DMS 273 (cell line): ENCODE data around the gene DACH1.
"Not testable (repeated sequence)": the region's sequence is repeated elsewhere in the genome, so short reads cannot be mapped to it uniquely, and the experiment has no call there.

Source experiments
- DNase-seq: peaks from one replicate; lab custom pipeline; 2025; ENCODE audit not compliant: unreplicated experiment; lab: John Stamatoyannopoulos, UW

Gene DACH1

GRCh38 chr13:71785361-71785760, 81.6 kb downstream of the DACH1 start:
- DNase-seq: no peak

- no peak for DNase-seq
These were observed 86.5 kb downstream of the DACH1 start for GRCh38 chr13:71780546-71780945.

DNA sequence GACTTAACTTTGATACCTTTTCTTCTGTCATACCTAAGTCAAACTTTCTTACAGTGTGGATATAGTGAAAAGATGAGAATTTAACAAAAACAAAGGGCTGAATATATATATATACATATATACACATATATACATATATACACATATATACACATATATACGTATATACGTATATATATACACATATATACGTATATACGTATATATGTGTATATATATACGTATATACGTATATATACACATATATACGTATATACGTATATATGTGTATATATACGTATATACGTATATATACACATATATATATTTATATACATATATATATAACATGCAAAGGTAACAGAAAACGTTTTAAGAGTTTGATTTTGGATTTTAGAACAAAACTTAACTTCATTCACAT, 88.0 kb downstream of the DACH1 start:
- not testable (repeated sequence) for DNase-seq

DNA sequence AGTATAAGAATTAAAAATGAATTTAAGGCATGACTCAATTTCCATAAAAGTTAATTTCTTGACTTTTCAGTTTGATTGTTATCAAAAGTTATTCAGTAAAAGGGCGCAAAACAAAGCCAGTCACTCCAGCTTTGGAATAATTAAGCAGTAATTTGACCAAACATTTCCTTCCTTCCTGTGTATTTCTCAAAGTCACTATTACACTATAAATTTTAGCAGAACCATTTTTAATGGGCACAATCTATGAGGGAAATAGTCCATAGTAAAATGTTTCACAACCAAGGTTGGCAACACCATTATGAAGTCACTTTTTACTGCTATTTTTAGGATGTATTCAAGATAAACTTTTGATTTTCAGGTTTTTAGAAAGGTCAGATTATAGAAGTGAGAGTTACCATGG, 91.0 kb downstream of the DACH1 start:
- no peak for DNase-seq

GRCh38 chr13:71774863-71775262, 92.1 kb downstream of the DACH1 start:
- DNase-seq: no peak

DNA sequence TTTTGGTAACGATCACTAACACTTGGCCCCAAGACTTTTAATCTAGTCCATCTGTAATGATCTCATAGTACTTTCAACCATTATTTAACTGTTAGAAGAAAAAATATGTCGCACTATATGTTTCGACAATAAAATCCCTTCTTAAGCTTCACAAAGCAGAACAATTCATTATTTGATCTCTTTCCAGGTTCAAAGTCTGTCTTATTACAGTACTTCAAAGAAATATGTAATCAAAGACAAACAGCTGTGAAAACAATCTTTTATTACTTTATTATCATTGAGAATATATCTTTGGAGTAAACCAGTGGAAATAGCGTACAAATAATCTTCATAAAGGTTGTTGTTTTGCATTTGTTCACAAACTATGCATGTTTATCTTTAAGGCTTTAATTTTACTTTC, 93.5 kb downstream of the DACH1 start:
- DNase-seq: no peak

GRCh38 chr13:71772361-71772760, 94.6 kb downstream of the DACH1 start:
- no peak for DNase-seq

GRCh38 chr13:71771144-71771543, 95.9 kb downstream of the DACH1 start:
- no peak for DNase-seq

- DNase-seq: no peak
These were observed 96.3 kb downstream of the DACH1 start for GRCh38 chr13:71770710-71771109.

GRCh38 chr13:71768881-71769280, 98.1 kb downstream of the DACH1 start:
- no peak for DNase-seq

- no peak for DNase-seq
These were observed 107.1 kb downstream of the DACH1 start for GRCh38 chr13:71759651-71760511.

- no peak for DNase-seq
These were observed 108.2 kb downstream of the DACH1 start for GRCh38 chr13:71758828-71759227.

DNA sequence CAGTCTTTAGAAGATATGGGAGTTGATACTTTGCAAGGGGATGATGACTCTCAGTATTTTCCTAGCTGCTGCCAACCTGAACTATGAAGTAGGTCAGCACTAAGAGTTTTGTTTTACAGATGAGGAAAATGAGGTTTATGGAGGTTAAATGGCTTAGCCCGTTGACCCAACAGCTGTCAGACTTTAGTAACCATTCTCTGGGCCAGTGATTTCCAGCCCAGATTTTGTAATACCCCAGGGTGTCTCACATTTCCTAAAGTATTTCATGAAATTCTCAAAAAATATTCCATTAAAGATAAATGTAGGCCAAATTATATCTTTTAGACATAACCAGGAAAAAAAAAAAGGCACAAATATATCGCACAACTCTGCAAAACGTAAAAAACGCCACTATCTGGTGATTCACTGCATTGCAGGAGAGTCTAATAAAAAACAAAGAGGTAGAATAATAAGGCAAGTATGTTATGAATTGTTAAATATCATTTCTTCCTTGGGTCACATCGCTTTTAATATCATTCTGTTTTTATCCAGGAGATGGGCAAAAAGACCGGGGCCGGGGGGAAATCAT, 112.5 kb downstream of the DACH1 start:
- DNase-seq: no peak

GRCh38 chr13:71752775-71753513, 114.1 kb downstream of the DACH1 start:
- DNase-seq: no peak

- DNase-seq: peak; percentile 17
These were observed 115.9 kb downstream of the DACH1 start for GRCh38 chr13:71751073-71751472.

- DNase-seq: no peak
These were observed 136.7 kb downstream of the DACH1 start for GRCh38 chr13:71730267-71730666.

DNA sequence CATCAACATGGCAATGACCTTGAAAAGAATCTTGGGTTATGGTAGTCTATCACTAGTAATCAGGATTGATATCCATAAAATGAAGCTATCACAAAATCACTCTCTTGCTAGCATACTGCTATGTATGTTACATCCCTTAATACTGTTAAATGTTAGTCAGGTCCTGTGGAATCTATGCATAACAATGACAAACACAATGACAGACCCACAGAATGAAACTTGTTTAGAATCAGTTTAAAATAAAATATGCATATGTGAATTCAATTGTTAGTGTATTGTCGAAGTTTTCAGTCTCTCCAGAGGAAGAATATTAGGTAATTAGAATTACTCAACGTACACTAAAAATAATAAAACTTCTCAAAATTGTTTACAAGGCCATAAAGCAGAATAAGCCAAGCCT, 137.6 kb downstream of the DACH1 start:
- no peak for DNase-seq

DNA sequence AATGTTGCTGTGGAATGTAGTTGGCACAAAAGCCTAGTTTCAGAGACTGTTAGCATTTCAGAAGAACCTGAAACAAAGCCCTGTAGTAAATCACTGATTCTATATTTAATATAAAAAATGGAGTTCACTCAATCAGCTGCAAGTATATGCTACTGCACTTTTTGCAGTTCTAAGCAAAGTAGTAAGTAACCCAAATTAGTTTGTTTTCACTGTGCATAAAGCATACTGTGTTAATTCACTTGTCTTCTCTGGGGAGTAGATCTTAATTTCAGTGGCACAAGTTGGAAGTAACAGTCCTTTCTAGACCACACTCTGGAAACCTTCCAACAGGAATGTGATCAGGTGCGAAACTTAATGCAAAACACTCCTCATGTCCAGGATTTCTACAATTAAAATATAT, 139.3 kb downstream of the DACH1 start:
- peak; percentile 44 for DNase-seq

GRCh38 chr13:71727042-71727441, 140.0 kb downstream of the DACH1 start:
- peak; percentile 19 for DNase-seq

- no peak for DNase-seq
These were observed 144.8 kb downstream of the DACH1 start for GRCh38 chr13:71722206-71722605.

DNA sequence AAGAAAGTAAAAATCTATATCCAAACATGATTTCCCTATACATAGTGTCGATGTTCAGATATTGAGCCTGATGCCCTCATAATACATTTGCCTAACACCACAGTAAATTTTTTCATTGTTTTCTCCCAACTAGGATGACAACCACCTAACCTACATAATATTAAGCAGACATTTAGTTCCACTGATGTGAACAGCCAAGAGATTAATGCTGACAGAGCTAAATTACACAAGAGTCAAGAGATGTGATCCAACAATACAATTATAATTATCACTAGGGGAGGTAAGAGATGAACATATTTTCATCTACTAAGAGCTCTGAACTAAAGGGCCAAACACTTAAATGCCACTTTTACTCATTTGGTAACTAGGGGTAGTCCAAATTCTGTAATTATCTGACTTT, 145.9 kb downstream of the DACH1 start:
- DNase-seq: no peak

GRCh38 chr13:71718931-71719330, 148.1 kb downstream of the DACH1 start:
- DNase-seq: no peak
